DOHH2 (cell line): ENCODE data around the gene ELOB.

Experiments
- H3F3A ChIP-seq: fragments of 200-600 bp; sonication (generic), shearing (Covaris generic); 2 replicates; pipeline ENCODE4 v1.6.0; 2016; ENCODE audit warnings: antibody characterized with exemption, mild to moderate bottlenecking; ENCODE audit not compliant: control insufficient read depth, insufficient read depth
- H3K27ac ChIP-seq: fragments of 200-600 bp; sonication (generic); 2 replicates; pipeline ENCODE4 v1.5.1; 2014; ENCODE audit warnings: low read depth, mild to moderate bottlenecking, low read length, moderate library complexity
- H3K27me3 ChIP-seq: fragments of 200-600 bp; sonication (generic); 2 replicates; pipeline ENCODE4 v1.6.1; 2014; ENCODE audit warnings: mild to moderate bottlenecking, low read length, mixed read lengths; ENCODE audit not compliant: control insufficient read depth
- H3K36me3 ChIP-seq: fragments of 200-600 bp; sonication (generic); 2 replicates; pipeline ENCODE4 v1.6.1; 2014; ENCODE audit warnings: mild to moderate bottlenecking, low read length, moderate library complexity, mixed read lengths; ENCODE audit not compliant: control insufficient read depth
- H3K4me1 ChIP-seq: fragments of 200-600 bp; sonication (generic); 2 replicates; pipeline ENCODE4 v1.6.1; 2014; ENCODE audit warnings: mild to moderate bottlenecking, low read length, mixed read lengths; ENCODE audit not compliant: control insufficient read depth
- H3K4me2 ChIP-seq: fragments of 200-600 bp; sonication (generic); 2 replicates; pipeline ENCODE4 v1.6.0; 2014; ENCODE audit warnings: mild to moderate bottlenecking, low read length, moderate library complexity
- H3K4me3 ChIP-seq: fragments of 200-600 bp; sonication (generic); 2 replicates; pipeline ENCODE4 v1.5.1; 2014; ENCODE audit warnings: mild to moderate bottlenecking, low read length, mixed read lengths
- H3K79me2 ChIP-seq: fragments of 200-600 bp; sonication (generic); 2 replicates; pipeline ENCODE4 v1.6.1; 2014; ENCODE audit warnings: mild to moderate bottlenecking, low read length, mixed read lengths; ENCODE audit not compliant: control insufficient read depth
- H3K9me2 ChIP-seq: fragments of 200-600 bp; sonication (generic); replicated peaks from 2 replicates; pipeline ENCODE4 v1.6.1; 2014; ENCODE audit warnings: mild to moderate bottlenecking, low read length, mixed read lengths; ENCODE audit not compliant: control insufficient read depth
- H3K9me3 ChIP-seq: fragments of 200-600 bp; sonication (generic); 2 replicates; pipeline ENCODE4 v1.6.1; 2014; ENCODE audit warnings: antibody characterized with exemption, low read length, mixed read lengths; ENCODE audit not compliant: control insufficient read depth, insufficient read depth
- H4K20me1 ChIP-seq: fragments of 200-600 bp; sonication (generic); 2 replicates; pipeline ENCODE4 v1.6.0; 2014; ENCODE audit warnings: low read depth, mild to moderate bottlenecking, antibody characterized with exemption, low read length, moderate library complexity; ENCODE audit not compliant: control insufficient read depth, insufficient read depth
- CTCF ChIP-seq: fragments of 200-600 bp; sonication (generic); IDR thresholded peaks from one replicate; pipeline ENCODE4 v1.5.1; 2014; ENCODE audit warnings: antibody characterized with exemption, mild to moderate bottlenecking, low read depth, low read length; ENCODE audit not compliant: poor library complexity, severe bottlenecking
- EZH2phosphoT487 ChIP-seq: fragments of 200-600 bp; sonication (generic); IDR thresholded peaks from 2 replicates; pipeline ENCODE4 v1.6.1; 2017; ENCODE audit warnings: borderline replicate concordance, mild to moderate bottlenecking, antibody characterized with exemption, low read length, moderate library complexity, mixed read lengths

Gene ELOB

GRCh38 chr16:2768403-2769089 lies 8.5 kb downstream of the ELOB start:
- TF ChIP-seq EZH2phosphoT487 (no peak), CTCF (no peak)
- peaks cover 100% of the 10 kb centered on the region for H3K36me3 ChIP-seq
- no peaks in the 10 kb centered on the region for H3K4me1 ChIP-seq
- no peaks in the 10 kb centered on the region for H3K27me3 ChIP-seq
- peaks cover 60% of the 10 kb centered on the region for H3K79me2 ChIP-seq
- no peaks in the 10 kb centered on the region for H3K9me3 ChIP-seq
- H3K27ac ChIP-seq: no peak overlapping the region
- H3F3A ChIP-seq: peaks cover 29% of the 10 kb centered on the region
- H3K4me3 ChIP-seq: no peak overlapping the region
- no peak overlapping the region for H3K4me2 ChIP-seq
- H3K9me2 ChIP-seq: no peaks in the 10 kb centered on the region
- 0 out of 2 replicates have a peak, but pooled peaks cover 5% of the 10 kb centered on the region for H4K20me1 ChIP-seq

GRCh38 chr16:2767891-2768290 lies 9.2 kb downstream of the ELOB start:
- Histone ChIP-seq H4K20me1 (peaks cover 6% of the 10 kb centered on the region; the same call in 1 of the 2 replicates), H3K4me3 (no peak overlapping the region), H3K9me3 (no peaks in the 10 kb centered on the region), H3F3A (peaks cover 28% of the 10 kb centered on the region), H3K4me1 (no peaks in the 10 kb centered on the region), H3K79me2 (peaks cover 64% of the 10 kb centered on the region), H3K36me3 (peaks cover 100% of the 10 kb centered on the region), H3K27me3 (no peaks in the 10 kb centered on the region), H3K27ac (no peak overlapping the region), H3K4me2 (no peak overlapping the region), H3K9me2 (no peaks in the 10 kb centered on the region)
- TF ChIP-seq EZH2phosphoT487: no peak
- TF ChIP-seq CTCF: no peak

DNA sequence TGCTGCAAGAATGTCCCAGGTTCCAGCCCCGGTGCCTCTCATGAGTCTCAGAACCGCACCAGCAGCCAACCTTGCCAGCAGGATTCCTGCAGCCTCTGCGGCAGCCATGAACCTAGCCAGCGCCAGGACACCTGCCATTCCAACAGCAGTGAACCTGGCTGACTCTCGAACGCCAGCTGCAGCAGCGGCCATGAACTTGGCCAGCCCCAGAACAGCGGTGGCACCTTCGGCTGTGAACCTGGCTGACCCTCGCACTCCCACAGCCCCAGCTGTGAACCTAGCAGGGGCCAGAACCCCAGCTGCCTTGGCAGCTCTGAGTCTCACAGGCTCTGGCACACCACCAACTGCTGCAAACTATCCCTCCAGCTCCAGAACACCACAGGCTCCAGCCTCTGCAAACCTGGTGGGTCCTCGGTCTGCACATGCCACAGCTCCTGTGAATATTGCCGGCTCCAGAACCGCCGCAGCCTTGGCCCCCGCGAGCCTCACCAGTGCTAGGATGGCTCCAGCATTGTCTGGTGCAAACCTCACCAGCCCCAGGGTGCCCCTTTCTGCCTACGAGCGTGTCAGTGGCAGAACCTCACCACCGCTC lies 9.8 kb downstream of the ELOB start:
- peaks cover 68% of the 10 kb centered on the region for H3K79me2 ChIP-seq
- peaks cover 100% of the 10 kb centered on the region for H3K36me3 ChIP-seq
- H4K20me1 ChIP-seq: peaks cover 11% of the 10 kb centered on the region; the same call in 1 of the 2 replicates
- no peak overlapping the region for H3K27ac ChIP-seq
- H3K9me3 ChIP-seq: no peaks in the 10 kb centered on the region
- H3K27me3 ChIP-seq: no peaks in the 10 kb centered on the region
- no peaks in the 10 kb centered on the region for H3K4me1 ChIP-seq
- H3K4me3 ChIP-seq: no peak overlapping the region
- TF ChIP-seq CTCF: no peak
- TF ChIP-seq EZH2phosphoT487: no peak
- H3K4me2 ChIP-seq: no peak overlapping the region
- H3F3A ChIP-seq: peaks cover 24% of the 10 kb centered on the region
- H3K9me2 ChIP-seq: no peaks in the 10 kb centered on the region
